Keratinocyte (primary cell): ENCODE results near the gene MIB2. TPM values are rescaled to one million over a fixed set of nuclear protein-coding genes. Genes with fewer than 3 reads are reported as not detected.
A peak's percentile ranks its signal among the peaks of the same experiment; 100 is the strongest.
"Not testable (repeated sequence)": the region's sequence is repeated elsewhere in the genome, so short reads cannot be mapped to it uniquely, and the experiment has no call there.

Source experiments
- DNase-seq: peaks from one replicate; pipeline ENCODE4 v3.0.0-alpha.2; 2011; ENCODE audit warnings: low read depth, missing footprints, low spot score
- FAIRE-seq: peaks from 2 replicates; lab custom pipeline; 2011; peaks lifted over from hg19 to GRCh38; lab: Jason Lieb, UNC
- H2AFZ ChIP-seq: 2 replicates; pipeline ENCODE4 v1.6.0; 2012; ENCODE audit warnings: low read length, control low read depth, inconsistent platforms; ENCODE audit not compliant: control insufficient read depth
- H3K27ac ChIP-seq: 2 replicates; pipeline ENCODE4 v1.5.1; 2011; ENCODE audit warnings: low read length; ENCODE audit not compliant: control insufficient read depth, insufficient read depth
- H3K27me3 ChIP-seq: 3 replicates; pipeline ENCODE4 v1.6.0; 2011; ENCODE audit warnings: low read length; ENCODE audit not compliant: control insufficient read depth, insufficient read depth; ENCODE audit errors: extremely low read depth
- H3K36me3 ChIP-seq, 2 experiments: 2 replicates in 1 of 2; 3 replicates in 1 of 2; pipeline ENCODE4 v1.5.1; 2011; ENCODE audit warnings: low read length in 2 of 2, mild to moderate bottlenecking in 1 of 2; ENCODE audit not compliant: control insufficient read depth in 2 of 2, insufficient read depth in 2 of 2; ENCODE audit errors: extremely low read depth in 1 of 2
- H3K4me1 ChIP-seq: 3 replicates; pipeline ENCODE4 v1.5.1; 2011; ENCODE audit warnings: low read length; ENCODE audit not compliant: control insufficient read depth, insufficient read depth; ENCODE audit errors: extremely low read depth
- H3K4me2 ChIP-seq: 3 replicates; pipeline ENCODE4 v1.6.0; 2011; ENCODE audit warnings: low read depth, low read length; ENCODE audit not compliant: control insufficient read depth, insufficient read depth; ENCODE audit errors: extremely low read depth
- H3K4me3 ChIP-seq, 3 experiments: fragments of 200-600 bp in 1 of 3; sonication (generic) in 1 of 3; 2 replicates in 2 of 3; 3 replicates in 1 of 3; pipeline ENCODE4 v1.5.1; 2011 to 2016; ENCODE audit warnings: low read length in 3 of 3, mild to moderate bottlenecking in 3 of 3, control low read depth in 2 of 3, inconsistent platforms in 1 of 3, low read depth in 1 of 3, mixed read lengths in 1 of 3, mixed run types in 1 of 3, moderate library complexity in 1 of 3; ENCODE audit not compliant: control insufficient read depth in 2 of 3, insufficient read depth in 2 of 3; ENCODE audit errors: extremely low read depth in 1 of 3
- H3K79me2 ChIP-seq: 2 replicates; pipeline ENCODE4 v1.6.0; 2012; ENCODE audit warnings: low read length; ENCODE audit not compliant: control insufficient read depth, insufficient read depth
- H3K9ac ChIP-seq: 3 replicates; pipeline ENCODE4 v1.6.0; 2011; ENCODE audit warnings: low read length; ENCODE audit not compliant: control insufficient read depth, insufficient read depth; ENCODE audit errors: extremely low read depth
- H3K9me1 ChIP-seq: 3 replicates; pipeline ENCODE4 v1.6.0; 2011; ENCODE audit warnings: low read length; ENCODE audit not compliant: control insufficient read depth, insufficient read depth; ENCODE audit errors: extremely low read depth
- H3K9me3 ChIP-seq: 2 replicates; pipeline ENCODE4 v1.5.1; 2012; ENCODE audit warnings: low read depth, low read length; ENCODE audit not compliant: control insufficient read depth
- H4K20me1 ChIP-seq: 3 replicates; pipeline ENCODE4 v1.6.0; 2011; ENCODE audit warnings: low read length; ENCODE audit not compliant: control insufficient read depth, insufficient read depth; ENCODE audit errors: extremely low read depth
- EZH2 ChIP-seq: IDR thresholded peaks from one replicate; pipeline ENCODE4 v1.6.1; 2012; ENCODE audit warnings: inconsistent platforms, mild to moderate bottlenecking, low read length, moderate library complexity
- dilution Hi-C: fragments of 300-500 bp; cut with MboI; formaldehyde crosslinking; loops from one replicate; pipeline ENCODE4 v1.7.0; 2020; ENCODE audit warnings: low sequenced_read_pairs; ENCODE audit not compliant: extremely low pct_ligation_motif_present
- polyA plus RNA-seq, 5 experiments: library from polyadenylated mRNA; depleted of rRNA in 3 of 5; stranded (reverse) in 3 of 5; stranded (forward) in 1 of 5; unstranded in 1 of 5; fragments of >200 nt; gene quantifications; 1 replicate in 1 of 5; 2 replicates in 3 of 5; 3 replicates in 1 of 5; pipeline versions ENCODE4 v1.2.1 to v1.2.3, GENCODE V29; 2011 to 2012; ENCODE audit warnings: missing spikeins in 2 of 5, low read depth in 1 of 5, low replicate concordance in 1 of 5
- TF ChIP-seq, protein P1 (sequence below), 3 experiments: IDR thresholded peaks in 1 of 3; conservative IDR thresholded peaks in 1 of 3; optimal IDR thresholded peaks in 1 of 3; 2 replicates in 2 of 3; 3 replicates in 1 of 3; pipeline versions ENCODE3 to v1.5.1; 2011; ENCODE audit warnings: low read length in 3 of 3, mild to moderate bottlenecking in 3 of 3, moderate library complexity in 2 of 3, control low read depth in 1 of 3, inconsistent platforms in 1 of 3; ENCODE audit not compliant: insufficient read depth in 2 of 3; ENCODE audit errors: extremely low read depth in 1 of 3

The MIB2 gene
- polyA plus RNA-seq, 1 donor (not counting 4 experiments of a cell fraction or from before 2014, with no cell fraction given), result 13.9 TPM

DNA sequence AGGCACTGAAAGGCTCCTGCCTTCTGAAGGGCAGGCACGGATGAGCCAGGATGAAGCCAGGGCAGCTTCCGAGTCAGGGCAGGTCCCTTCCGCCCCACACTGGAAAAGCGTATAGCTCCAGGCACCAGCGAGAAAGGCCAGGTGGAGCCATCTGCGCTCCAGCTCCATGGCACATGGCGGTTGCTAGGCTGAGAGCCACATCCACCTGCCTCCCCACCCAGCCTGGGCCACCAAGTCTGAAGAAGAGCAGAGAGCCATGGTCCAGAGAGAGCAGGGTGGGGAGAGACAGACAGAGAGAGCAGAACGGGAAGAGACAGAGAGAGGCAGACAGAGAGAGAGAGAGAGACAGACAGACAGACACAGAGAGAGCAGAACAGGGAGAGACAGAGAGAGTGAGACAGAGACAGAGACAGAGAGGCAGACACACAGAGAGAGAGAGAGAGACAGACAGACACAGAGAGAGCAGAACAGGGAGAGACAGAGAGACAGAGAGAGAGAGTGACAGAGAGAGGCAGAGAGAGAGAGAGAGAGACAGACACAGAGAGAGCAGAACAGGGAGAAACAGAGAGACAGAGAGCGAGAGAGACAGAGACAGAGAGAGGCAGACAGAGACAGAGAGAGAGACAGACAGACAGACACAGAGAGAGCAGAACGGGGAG lies 20.6 kb upstream of the MIB2 start:
- Histone ChIP-seq H3K79me2 (no peaks in the 10 kb centered on the region), H3K4me2 (peak overlapping the region; percentile 60), H3K27ac (no peak overlapping the region), H2AFZ (peak overlapping the region; percentile 71), H4K20me1 (no peaks in the 10 kb centered on the region), H3K9ac (no peak overlapping the region), H3K27me3 (peaks cover 14% of the 10 kb centered on the region), H3K36me3 (no peaks in the 10 kb centered on the region), H3K4me1 (peaks cover 10% of the 10 kb centered on the region), H3K9me1 (no peaks in the 10 kb centered on the region), H3K4me3 (peak overlapping the region in 1 of 3 experiments; percentile 4), H3K9me3 (no peaks in the 10 kb centered on the region)
- no peak for TF ChIP-seq EZH2
- TF ChIP-seq, protein P1, sequence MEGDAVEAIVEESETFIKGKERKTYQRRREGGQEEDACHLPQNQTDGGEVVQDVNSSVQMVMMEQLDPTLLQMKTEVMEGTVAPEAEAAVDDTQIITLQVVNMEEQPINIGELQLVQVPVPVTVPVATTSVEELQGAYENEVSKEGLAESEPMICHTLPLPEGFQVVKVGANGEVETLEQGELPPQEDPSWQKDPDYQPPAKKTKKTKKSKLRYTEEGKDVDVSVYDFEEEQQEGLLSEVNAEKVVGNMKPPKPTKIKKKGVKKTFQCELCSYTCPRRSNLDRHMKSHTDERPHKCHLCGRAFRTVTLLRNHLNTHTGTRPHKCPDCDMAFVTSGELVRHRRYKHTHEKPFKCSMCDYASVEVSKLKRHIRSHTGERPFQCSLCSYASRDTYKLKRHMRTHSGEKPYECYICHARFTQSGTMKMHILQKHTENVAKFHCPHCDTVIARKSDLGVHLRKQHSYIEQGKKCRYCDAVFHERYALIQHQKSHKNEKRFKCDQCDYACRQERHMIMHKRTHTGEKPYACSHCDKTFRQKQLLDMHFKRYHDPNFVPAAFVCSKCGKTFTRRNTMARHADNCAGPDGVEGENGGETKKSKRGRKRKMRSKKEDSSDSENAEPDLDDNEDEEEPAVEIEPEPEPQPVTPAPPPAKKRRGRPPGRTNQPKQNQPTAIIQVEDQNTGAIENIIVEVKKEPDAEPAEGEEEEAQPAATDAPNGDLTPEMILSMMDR (optimal IDR thresholded peaks at IDR 0.05 in 1 of 3, IDR thresholded peaks at IDR 0.05 in 1 of 3, conservative IDR thresholded peaks at IDR 0.05 in 1 of 3; ENCODE audit: extremely low read depth in 1 of 3, insufficient read depth in 2 of 3, low read length in 3 of 3), result no peak
- FAIRE-seq, result no peak
- dilution Hi-C loops, result no loop called here
- DNase-seq, result no peak

- H4K20me1 ChIP-seq, FAIRE-seq, H3K27ac ChIP-seq, H3K9me3 ChIP-seq, H2AFZ ChIP-seq, H3K79me2 ChIP-seq, H3K4me3 ChIP-seq, H3K36me3 ChIP-seq, H3K9ac ChIP-seq, H3K4me2 ChIP-seq, DNase-seq, H3K9me1 ChIP-seq, dilution Hi-C loops: not testable (repeated sequence)
- Histone ChIP-seq H3K27me3 (peaks cover 15% of the 10 kb centered on the region), H3K4me1 (peaks cover 10% of the 10 kb centered on the region)
Measured at GRCh38 chr1:1595341-1595740, 20.0 kb upstream of the MIB2 start.
